Measurements from ENCODE around the gene SULT2B1. TPM values are rescaled to one million over a fixed set of nuclear protein-coding genes. Genes with fewer than 3 reads are reported as not detected.
A peak's percentile ranks its signal among the peaks of the same experiment; 100 is the strongest.

The SULT2B1 gene
- total RNA-seq (not detected), polyA plus RNA-seq (under 1 TPM in 2 of 4 donors, not detected in 2; 0.16 to 0.82 TPM)

DNA sequence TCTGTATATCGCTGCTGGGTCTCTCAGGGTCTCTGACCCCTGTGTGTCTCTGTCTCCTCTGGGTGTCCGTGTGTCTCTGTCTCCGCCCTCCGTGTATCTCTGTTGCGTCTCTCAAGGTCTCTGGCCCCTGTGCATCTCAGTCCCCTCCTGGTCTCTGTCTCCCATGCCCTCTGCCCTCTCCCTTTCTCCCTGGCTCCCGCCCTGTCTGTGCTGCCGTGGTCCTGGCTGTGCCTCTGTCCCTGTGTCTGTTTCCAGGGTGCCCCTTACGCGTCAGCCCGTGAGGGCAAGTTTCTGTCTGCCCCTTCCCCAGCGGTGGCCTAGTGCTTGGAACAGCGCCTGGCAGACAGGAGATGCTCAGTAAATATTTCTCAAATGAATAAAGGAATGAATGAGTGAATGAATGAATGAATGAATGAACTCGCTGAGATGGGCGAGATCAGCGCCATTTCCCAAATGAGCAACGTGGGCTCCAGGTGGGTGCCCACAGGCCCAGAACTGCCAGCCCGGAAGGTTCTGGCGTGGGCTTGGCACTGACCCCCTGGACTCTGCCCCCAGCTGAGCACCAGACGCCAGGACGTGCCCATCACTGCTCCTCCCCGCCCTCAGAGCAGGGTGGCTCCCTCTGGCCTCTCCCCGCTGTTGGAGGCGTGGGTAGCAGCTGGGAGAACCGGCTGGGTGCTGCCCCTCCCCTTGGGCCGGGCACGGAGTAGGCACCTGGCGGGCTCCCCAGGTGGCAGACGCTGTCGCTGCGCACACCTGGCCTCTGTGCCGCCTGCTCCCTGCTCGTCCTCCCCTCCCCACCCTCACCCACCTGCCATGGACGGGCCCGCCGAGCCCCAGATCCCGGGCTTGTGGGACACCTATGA, at the start of gene SULT2B1:
Gene SULT2B1 (plus strand): TSS at position 736 of the 866 bp plus-strand sequence. CDS start 81 bp downstream, at position 817.
- Mint-ChIP-seq H3K36me3 (no peaks in the 10 kb centered on the region), H3K4me1 (peaks cover 0 to 2% (median 0%) of the 10 kb centered on the region in 4 donors), H3K27me3 (peaks cover 5% of the 10 kb centered on the region), H3K4me3 (no peak within 1 kb of the TSS), H3K27ac (peak within 1 kb of the TSS in 1 of 3 donors; percentile 74), H3K9me3 (no peaks in the 10 kb centered on the region)
- ATAC-seq (ENCODE audit: low read depth in 2 of 2) (no peak), DNase-seq (no peak)
- H3K27me3 ChIP-seq (ENCODE audit: control insufficient read depth, insufficient read depth, low read length) = no peaks in the 10 kb centered on the region
- H3K4me3 ChIP-seq (ENCODE audit: low read depth, low read length) = no peak within 1 kb of the TSS
- no peaks in the 10 kb centered on the region for H3K4me1 ChIP-seq (ENCODE audit: control insufficient read depth, insufficient read depth, low read length, poor library complexity, severe bottlenecking)
- H3K36me3 ChIP-seq (ENCODE audit: control insufficient read depth, insufficient read depth, low read length) = no peaks in the 10 kb centered on the region
- no peak within 1 kb of the TSS for H3K27ac ChIP-seq (ENCODE audit: insufficient read depth, low read length, poor library complexity, severe bottlenecking)
- H3K9me3 ChIP-seq (ENCODE audit: control insufficient read depth in 2 of 2, low read length in 2 of 2) = no peaks in the 10 kb centered on the region

DNA sequence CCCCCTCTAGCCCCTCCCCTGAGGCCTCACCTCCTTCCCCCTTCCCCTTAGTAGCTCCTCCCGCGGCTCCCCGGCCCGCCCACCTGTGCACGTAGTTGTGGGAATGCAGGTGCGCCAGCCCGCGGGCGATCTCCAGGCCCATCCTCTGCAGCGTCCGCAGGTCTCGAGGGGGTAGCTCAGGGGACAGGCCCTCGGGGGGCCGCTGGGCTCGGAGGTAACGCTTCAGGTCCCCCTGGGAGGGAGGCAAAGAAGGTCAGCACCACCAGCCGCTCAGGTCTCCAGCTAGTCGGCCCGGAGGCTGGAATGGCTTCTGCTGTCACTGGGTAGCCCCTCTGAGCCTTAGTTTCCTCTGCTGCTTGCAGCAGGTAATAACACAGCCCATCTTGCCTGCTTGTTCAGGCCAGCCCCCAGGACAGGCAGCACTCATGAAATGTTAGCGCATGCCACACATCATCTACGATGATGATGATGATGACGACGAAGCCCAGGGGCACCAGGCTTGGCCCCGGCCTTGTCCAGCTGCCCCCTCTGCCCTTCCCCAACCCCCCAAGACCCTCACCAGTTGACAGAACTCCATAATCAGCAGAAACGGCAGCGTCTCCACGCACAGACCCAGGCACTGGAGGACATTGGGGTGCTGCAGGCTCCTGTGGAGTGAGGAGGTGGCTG, 49.5 kb upstream of the SULT2B1 start:
- ATAC-seq (ENCODE audit: low read depth in 2 of 2) = peak in 1 of 2 donors; percentile 66

DNA sequence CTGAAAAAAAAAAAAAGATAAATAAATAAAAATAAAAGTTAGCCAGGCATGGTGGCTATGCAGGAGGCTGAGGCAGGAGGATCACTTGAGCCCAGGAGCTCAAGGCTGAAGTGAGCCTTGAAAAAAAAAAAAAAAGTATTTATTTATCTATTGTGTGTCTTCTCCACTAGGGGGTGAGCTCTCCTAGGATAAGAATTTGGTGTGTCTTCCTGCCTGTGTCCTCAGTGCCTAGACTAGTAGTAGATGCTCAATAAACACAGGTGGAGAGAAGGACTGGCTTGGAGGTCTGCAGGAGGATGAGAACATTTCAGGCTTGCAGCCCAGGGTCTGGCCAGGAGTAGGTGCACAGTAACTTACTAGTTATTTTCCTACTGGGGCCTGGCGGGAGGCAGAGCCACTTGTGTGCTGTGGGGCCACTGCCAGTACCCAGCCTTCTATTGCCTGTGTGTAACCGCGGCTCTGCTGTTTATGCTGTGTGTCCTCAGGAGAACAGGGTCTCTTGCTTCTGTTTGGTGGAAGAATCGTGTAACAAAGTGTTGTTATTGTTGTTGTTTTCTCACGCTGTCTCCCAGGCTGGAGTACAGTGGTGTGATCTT, 45.7 kb upstream of the SULT2B1 start:
- H3K4me3 ChIP-seq (ENCODE audit: low read depth, low read length) = no peak overlapping the region
- no peak overlapping the region for H3K27ac ChIP-seq (ENCODE audit: insufficient read depth, low read length, poor library complexity, severe bottlenecking)
- H3K36me3 ChIP-seq (ENCODE audit: control insufficient read depth, insufficient read depth, low read length) = no peaks in the 10 kb centered on the region
- no peaks in the 10 kb centered on the region for H3K27me3 ChIP-seq (ENCODE audit: control insufficient read depth, insufficient read depth, low read length)
- Mint-ChIP-seq H3K27ac (peak overlapping the region in 1 of 3 donors; percentile 26), H3K4me1 (peaks cover 0 to 29% (median 3%) of the 10 kb centered on the region in 4 donors), H3K27me3 (peaks cover 4% of the 10 kb centered on the region), H3K4me3 (peak overlapping the region in 2 of 4 donors; percentile 2 to 84), H3K9me3 (no peaks in the 10 kb centered on the region), H3K36me3 (peaks cover 5% of the 10 kb centered on the region)
- peaks cover 17% of the 10 kb centered on the region for H3K4me1 ChIP-seq (ENCODE audit: control insufficient read depth, insufficient read depth, low read length, poor library complexity, severe bottlenecking)
- peak in 2 of 3 donors; percentile 69 to 74 for DNase-seq
- no peaks in the 10 kb centered on the region for H3K9me3 ChIP-seq (ENCODE audit: control insufficient read depth in 2 of 2, low read length in 2 of 2)
- peak in 1 of 2 donors; percentile 20 for ATAC-seq (ENCODE audit: low read depth in 2 of 2)

More for the DNA sequence above, 49.5 kb upstream of the SULT2B1 start:
- no peaks in the 10 kb centered on the region for H3K27me3 ChIP-seq (ENCODE audit: control insufficient read depth, insufficient read depth, low read length)
- peak overlapping the region; percentile 47 for H3K27ac ChIP-seq (ENCODE audit: insufficient read depth, low read length, poor library complexity, severe bottlenecking)
- H3K9me3 ChIP-seq (ENCODE audit: control insufficient read depth in 2 of 2, low read length in 2 of 2) = no peaks in the 10 kb centered on the region
- peaks cover 10% of the 10 kb centered on the region for H3K4me1 ChIP-seq (ENCODE audit: control insufficient read depth, insufficient read depth, low read length, poor library complexity, severe bottlenecking)
- Mint-ChIP-seq H3K27ac (no peak overlapping the region), H3K9me3 (no peaks in the 10 kb centered on the region), H3K36me3 (peaks cover 3% of the 10 kb centered on the region), H3K4me3 (peak overlapping the region in 2 of 4 donors; percentile 67 to 81), H3K4me1 (peaks cover 0 to 29% (median 3%) of the 10 kb centered on the region in 4 donors), H3K27me3 (peaks cover 9% of the 10 kb centered on the region)
- H3K36me3 ChIP-seq (ENCODE audit: control insufficient read depth, insufficient read depth, low read length) = no peaks in the 10 kb centered on the region
- DNase-seq = peak in 2 of 3 donors; percentile 67 to 69
- H3K4me3 ChIP-seq (ENCODE audit: low read depth, low read length) = no peak overlapping the region

DNA sequence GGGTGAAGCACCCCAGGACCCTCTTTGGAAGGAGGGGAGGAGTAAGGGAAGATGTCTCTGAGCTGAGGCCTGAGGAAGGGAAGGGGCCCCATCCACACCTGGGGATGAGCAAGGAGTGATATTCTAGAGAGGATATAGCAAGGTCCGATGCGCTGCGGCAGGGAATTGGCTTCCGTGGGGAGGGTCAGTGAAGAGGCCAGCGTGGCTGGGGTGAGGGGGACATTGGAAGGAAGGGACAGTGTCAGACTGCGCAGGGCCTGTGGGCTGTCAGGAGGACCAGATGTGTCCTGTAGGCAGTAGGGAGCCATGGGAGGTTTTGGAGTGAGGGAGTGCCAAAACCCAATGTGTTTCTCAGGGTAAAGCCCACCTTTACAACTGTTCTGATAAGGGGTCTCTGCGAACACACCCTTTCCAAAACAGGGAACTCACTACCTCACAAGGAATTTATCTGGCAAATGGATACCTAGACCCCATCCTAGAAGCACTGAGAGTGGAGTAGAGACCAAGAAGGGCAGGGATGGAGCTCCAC, 44.0 kb upstream of the SULT2B1 start:
- no peak overlapping the region for H3K27ac Mint-ChIP-seq
- no peak for ATAC-seq (ENCODE audit: low read depth in 2 of 2)
- H3K27ac ChIP-seq (ENCODE audit: insufficient read depth, low read length, poor library complexity, severe bottlenecking) = no peak overlapping the region
- H3K4me1 ChIP-seq (ENCODE audit: control insufficient read depth, insufficient read depth, low read length, poor library complexity, severe bottlenecking) = peaks cover 23% of the 10 kb centered on the region
- H3K4me3 Mint-ChIP-seq = peak overlapping the region in 3 of 4 donors; percentile 4 to 66 (median 46)
- H3K4me3 ChIP-seq (ENCODE audit: low read depth, low read length) = no peak overlapping the region
- no peaks in the 10 kb centered on the region for H3K9me3 ChIP-seq (ENCODE audit: control insufficient read depth in 2 of 2, low read length in 2 of 2)
- no peak for DNase-seq
- H3K27me3 Mint-ChIP-seq = peaks cover 4% of the 10 kb centered on the region
- no peaks in the 10 kb centered on the region for H3K36me3 ChIP-seq (ENCODE audit: control insufficient read depth, insufficient read depth, low read length)
- no peaks in the 10 kb centered on the region for H3K27me3 ChIP-seq (ENCODE audit: control insufficient read depth, insufficient read depth, low read length)
- peaks cover 0 to 18% (median 3%) of the 10 kb centered on the region in 4 donors for H3K4me1 Mint-ChIP-seq
- H3K9me3 Mint-ChIP-seq = no peaks in the 10 kb centered on the region
- peaks cover 5% of the 10 kb centered on the region for H3K36me3 Mint-ChIP-seq

DNA sequence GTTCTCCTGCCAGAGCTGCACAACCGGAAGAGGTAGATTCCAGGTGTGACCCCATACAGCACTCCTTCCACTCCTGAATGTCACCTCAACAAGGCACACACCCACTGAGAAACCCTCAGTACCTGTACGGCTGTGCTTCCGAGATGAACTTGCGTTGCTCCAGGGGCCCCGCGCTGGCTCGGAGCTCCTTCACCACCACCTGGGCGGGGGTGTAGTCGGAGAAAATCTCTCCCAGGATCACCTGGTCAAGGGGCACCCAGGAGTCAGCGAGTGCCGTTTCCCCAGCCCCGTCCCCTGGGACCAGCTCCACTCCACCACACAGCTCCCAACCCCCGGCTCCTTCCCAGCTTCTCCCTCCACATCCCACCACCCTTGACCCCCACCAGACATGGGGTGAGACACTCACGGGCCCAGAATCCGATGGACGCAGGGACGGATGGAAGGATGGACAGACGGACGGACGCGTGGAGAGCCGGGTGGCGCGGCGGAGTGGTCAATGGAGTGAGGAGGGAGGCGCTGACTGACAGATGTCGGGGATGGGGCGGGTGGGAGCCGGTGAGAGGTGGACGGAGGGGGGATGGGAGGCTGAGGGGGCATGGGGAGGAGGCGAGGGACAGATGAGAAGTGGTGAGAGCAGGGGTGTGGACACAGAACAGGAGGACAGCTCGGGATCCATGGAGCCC, 43.1 kb upstream of the SULT2B1 start:
- H3K4me3 Mint-ChIP-seq = peak overlapping the region in 1 of 4 donors; percentile 39
- H3K4me1 Mint-ChIP-seq = peaks cover 0 to 16% (median 4%) of the 10 kb centered on the region in 4 donors
- Histone ChIP-seq H3K36me3 (ENCODE audit: control insufficient read depth, insufficient read depth, low read length) (no peaks in the 10 kb centered on the region), H3K4me1 (ENCODE audit: control insufficient read depth, insufficient read depth, low read length, poor library complexity, severe bottlenecking) (peaks cover 32% of the 10 kb centered on the region), H3K27me3 (ENCODE audit: control insufficient read depth, insufficient read depth, low read length) (no peaks in the 10 kb centered on the region), H3K4me3 (ENCODE audit: low read depth, low read length) (no peak overlapping the region), H3K9me3 (ENCODE audit: control insufficient read depth in 2 of 2, low read length in 2 of 2) (no peaks in the 10 kb centered on the region), H3K27ac (ENCODE audit: insufficient read depth, low read length, poor library complexity, severe bottlenecking) (no peak overlapping the region)
- peaks cover 5% of the 10 kb centered on the region for H3K36me3 Mint-ChIP-seq
- H3K27ac Mint-ChIP-seq = no peak overlapping the region
- no peaks in the 10 kb centered on the region for H3K9me3 Mint-ChIP-seq
- DNase-seq = no peak
- H3K27me3 Mint-ChIP-seq = peaks cover 7% of the 10 kb centered on the region
- no peak for ATAC-seq (ENCODE audit: low read depth in 2 of 2)

DNA sequence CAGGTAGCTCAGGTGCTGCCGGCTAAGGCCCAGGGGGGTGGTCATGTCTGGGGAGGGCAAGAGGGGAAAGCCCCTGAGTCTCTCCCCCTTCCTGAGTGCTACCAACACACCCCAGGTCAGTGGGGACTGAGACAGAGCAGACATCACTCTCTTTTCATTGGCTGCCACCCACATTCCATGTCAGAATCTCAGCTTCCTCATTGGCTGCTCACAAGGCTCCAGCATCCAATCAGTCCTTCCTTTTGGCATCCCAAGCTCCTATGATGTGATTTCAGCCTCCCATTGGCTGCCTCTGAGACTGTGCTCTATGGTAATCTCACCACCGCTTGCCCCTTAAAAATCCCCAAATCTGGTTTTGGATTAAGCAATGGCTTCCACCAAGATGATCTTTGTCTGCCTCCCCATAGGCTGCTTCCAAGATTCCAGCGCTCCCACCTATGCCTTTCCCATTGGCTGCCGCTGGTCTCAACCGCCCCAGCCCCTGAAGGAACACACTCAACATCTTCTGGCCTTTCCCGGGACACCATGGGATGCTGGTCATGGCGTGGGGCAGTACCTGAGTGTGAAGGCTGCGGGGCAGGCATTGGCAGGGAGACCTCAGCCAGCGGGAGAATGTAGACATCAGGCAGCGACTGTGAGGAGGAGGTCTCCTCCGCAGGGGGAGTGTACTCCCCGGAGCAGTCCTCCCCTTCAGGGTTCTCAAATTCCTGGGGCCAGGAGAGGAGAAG, 42.3 kb upstream of the SULT2B1 start:
- Mint-ChIP-seq H3K27ac (peak overlapping the region in 1 of 3 donors; percentile 38), H3K36me3 (peaks cover 5% of the 10 kb centered on the region)
- DNase-seq = no peak

More for the DNA sequence above, 42.3 kb upstream of the SULT2B1 start:
- no peak for ATAC-seq (ENCODE audit: low read depth in 2 of 2)
- Mint-ChIP-seq H3K4me3 (peak overlapping the region; percentile 22 to 53 (median 28)), H3K27me3 (peaks cover 10% of the 10 kb centered on the region), H3K4me1 (peaks cover 0 to 19% (median 5%) of the 10 kb centered on the region in 4 donors), H3K9me3 (no peaks in the 10 kb centered on the region)
- Histone ChIP-seq H3K27ac (ENCODE audit: insufficient read depth, low read length, poor library complexity, severe bottlenecking) (no peak overlapping the region), H3K4me1 (ENCODE audit: control insufficient read depth, insufficient read depth, low read length, poor library complexity, severe bottlenecking) (peaks cover 34% of the 10 kb centered on the region), H3K36me3 (ENCODE audit: control insufficient read depth, insufficient read depth, low read length) (no peaks in the 10 kb centered on the region), H3K27me3 (ENCODE audit: control insufficient read depth, insufficient read depth, low read length) (no peaks in the 10 kb centered on the region), H3K9me3 (ENCODE audit: control insufficient read depth in 2 of 2, low read length in 2 of 2) (no peaks in the 10 kb centered on the region), H3K4me3 (ENCODE audit: low read depth, low read length) (no peak overlapping the region)
